A204.1 (cell line): ENCODE results near the gene ACCS.

Source experiments
- FAIRE-seq: peaks from 2 replicates; lab custom pipeline; 2012; peaks lifted over from hg19 to GRCh38; lab: Jason Lieb, UNC

The ACCS gene

GRCh38 chr11:44094260-44094868 is 28.3 kb downstream of the ACCS start:
- FAIRE-seq, result peak; percentile 73

DNA sequence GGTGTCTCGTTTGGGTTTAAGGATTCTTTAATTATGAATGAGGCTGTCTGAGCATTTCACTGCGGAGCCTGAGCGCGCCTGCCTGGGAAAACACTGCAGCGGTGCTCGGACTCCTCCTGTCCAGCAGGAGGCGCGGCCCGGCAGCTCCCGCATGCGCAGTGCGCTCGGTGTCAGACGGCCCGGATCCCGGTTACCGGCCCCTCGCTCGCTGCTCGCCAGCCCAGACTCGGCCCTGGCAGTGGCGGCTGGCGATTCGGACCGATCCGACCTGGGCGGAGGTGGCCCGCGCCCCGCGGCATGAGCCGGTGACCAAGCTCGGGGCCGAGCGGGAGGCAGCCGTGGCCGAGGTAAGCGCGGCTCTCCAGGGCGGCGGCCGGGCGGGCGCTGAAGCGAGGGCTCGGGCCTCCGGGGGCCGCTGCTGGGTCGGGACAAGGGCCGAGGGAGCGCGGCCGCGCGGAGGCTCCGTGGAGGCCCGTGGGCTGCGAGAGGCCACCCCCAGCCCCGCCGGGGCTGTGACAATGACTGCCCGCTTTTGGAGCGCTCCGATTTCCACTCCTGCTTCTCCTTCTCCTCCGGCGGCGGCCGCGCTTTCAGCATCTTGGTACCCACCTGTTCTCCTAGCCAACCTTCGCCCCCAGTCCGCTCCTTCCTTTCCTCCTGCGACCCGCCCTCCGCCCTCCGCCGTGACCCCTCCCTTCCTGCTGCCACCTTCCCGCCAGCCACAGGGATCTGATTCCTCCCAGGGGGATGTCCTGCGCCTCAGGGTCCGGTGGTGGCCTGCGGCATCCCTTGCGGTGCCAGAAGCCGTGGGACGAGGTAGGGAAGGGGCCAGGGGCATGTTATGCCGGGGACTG is 29.7 kb downstream of the ACCS start, which contains the start of gene EXT2:
EXT2 (plus strand) TSS at position 173 of the 854 bp plus-strand sequence. CDS start 12,035 bp downstream, outside the sequence.
- FAIRE-seq, result peak; percentile 21

DNA sequence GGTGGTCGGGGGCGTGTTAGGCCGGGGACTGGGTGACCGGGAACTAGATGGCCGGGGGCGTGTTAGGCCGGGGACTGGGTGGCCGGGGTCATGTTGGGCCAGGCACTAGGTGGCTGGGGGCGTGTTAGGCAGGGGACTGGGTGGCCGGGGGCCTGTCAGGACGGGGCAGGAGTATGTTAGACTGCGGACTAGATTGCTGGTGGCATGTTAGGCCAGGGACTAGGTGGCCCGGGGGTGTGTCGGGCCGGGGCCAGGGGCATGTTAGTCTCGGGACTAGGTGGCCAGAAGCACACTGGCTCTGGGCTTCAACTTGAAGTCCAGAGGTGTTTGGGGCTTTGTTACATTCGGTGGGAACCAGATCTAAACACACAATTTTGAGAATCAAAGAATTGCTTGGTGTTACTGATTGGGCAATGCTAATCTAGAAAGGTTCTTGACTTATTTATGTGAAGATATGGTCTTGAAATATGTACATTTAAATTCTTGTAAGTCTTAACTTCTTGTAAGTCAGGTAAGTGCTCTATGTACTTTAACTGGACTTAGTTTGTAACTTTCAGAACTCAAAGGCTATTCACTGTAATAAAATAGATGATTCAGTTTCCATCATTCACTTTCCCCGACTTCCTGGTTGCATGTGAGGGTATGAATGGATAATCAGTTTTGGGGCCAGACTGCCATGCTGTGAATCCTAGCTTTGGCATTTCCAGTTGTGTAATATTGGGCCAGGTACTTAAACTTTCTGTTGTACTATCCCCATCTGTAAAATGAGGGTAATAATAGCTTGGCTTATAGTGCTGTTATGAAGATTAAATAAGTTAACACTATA is 30.5 kb downstream of the ACCS start:
- no peak for FAIRE-seq

GRCh38 chr11:44097821-44098220 is 31.8 kb downstream of the ACCS start:
- FAIRE-seq, result no peak

GRCh38 chr11:44101098-44101497 is 35.0 kb downstream of the ACCS start:
- no peak for FAIRE-seq

DNA sequence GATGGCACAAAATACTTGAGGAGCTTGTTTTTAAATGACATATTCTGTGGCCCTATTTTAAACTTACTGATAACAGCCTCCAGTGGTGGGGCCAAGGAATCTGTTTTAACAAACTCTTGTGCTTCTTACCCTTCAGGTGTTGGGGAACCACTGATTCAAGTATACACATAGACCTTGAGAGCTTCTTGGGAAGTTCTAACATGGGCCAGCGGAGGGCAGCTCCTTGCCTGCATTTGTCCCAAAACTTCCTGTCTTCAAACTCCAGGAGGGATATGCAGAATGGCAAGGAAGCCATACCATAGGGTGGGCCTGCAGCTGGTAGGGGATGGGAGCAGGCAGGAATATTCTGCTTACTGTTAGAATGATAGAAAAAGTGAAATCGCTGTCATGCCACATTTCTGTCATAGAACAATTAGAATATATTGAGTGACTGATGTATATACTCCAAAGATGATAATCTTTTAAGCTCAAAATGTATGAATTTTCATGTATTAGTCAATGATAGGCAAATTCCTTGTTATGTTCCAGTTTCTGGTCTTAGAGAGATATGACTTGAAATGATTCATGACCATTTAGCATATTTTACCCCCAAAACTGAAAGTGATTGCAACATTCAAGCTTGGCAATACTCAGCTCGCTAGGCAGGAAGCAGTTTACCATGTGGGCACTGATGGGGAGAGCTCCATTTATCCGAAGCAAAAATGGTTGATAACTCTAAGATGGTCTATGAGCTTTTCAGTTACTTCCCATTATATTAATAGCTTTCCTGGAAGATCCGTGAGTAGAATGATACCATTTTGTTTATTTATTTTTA is 38.6 kb downstream of the ACCS start:
- no peak for FAIRE-seq

- FAIRE-seq, result no peak
Measured at GRCh38 chr11:44108260-44108659, 42.2 kb downstream of the ACCS start.

GRCh38 chr11:44110231-44110679 is 44.2 kb downstream of the ACCS start:
- FAIRE-seq, result peak; percentile 65

- FAIRE-seq, result no peak
Measured at GRCh38 chr11:44112091-44112821, 46.2 kb downstream of the ACCS start.

DNA sequence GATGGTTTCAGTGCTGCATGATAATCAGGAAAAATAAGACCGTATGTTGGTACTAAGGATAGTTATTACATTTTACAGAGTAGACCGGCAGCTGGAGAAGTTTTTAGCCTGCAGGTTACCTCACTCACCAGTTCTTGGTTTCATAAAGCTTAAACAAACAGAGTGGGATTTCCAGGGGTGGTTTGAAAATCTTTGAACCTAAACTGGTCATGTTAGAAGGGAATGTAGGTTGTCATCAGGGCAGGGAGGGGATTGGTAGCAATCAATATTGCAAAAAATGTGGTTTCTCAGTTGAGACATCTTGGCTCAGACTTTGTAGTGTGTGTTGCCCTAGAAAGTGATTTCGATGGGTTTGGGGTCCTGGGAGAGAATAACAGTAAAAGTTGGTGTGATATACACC is 46.9 kb downstream of the ACCS start:
- FAIRE-seq, result no peak

DNA sequence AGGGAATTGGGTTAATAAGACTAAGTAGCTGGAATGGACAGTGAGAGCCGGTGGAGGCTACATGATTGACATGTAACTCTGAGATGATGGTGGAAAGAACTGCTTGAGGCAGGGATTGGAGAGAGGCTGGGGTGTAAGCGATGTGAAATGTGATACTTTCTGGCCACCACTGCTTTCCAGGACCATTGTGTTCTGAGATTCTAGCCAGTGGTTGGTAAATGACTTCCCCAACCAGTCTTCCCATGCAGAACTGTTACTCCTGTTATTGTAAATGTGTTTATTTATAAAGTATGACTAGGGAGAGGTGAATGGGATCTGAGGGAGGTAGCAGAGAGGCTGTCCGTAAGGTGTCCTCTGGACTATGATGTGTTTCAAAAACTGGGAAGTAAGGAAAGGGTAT is 47.5 kb downstream of the ACCS start:
- FAIRE-seq, result no peak

- no peak for FAIRE-seq
Measured at GRCh38 chr11:44116234-44116830, 50.3 kb downstream of the ACCS start.

DNA sequence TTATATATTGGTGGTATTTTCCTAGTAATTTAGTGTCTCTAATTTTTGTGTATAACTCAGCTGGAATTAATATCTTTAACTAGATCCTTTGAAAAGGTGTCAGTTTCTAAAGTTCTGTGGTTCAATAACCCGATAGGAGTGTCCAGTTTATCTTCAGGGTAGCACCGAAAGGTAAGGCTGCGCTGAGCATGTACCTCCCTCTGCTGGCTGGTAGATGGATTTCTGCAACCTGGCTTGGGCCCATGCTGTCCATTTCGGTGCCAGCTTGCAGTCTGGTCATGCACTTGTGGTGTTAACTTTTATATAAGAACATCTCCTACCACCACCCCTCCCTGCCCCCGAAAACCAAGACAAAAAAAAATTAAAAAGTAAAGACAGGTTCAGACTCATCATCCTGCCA is 54.1 kb downstream of the ACCS start:
- no peak for FAIRE-seq

GRCh38 chr11:44125598-44125997 is 59.5 kb downstream of the ACCS start:
- FAIRE-seq, result no peak

DNA sequence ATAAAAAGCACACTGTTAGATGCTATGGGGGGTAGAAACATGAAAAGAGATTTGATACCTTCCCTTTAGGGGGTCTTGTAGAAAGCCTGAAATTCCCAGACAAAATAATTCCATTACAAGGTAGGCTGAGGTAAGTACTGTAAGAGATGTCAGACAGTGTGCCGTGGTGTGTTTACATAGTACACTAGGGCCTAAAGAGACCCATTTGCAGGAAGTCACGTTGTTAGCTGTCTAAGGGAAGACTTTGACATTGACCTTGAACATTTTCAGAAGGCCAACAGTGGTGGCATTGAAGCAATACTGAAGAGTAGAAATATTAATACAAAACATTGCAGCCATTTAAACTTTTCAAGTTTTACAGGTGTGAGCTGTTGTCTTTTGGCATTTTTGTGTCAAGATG is 60.2 kb downstream of the ACCS start:
- FAIRE-seq, result no peak

- FAIRE-seq, result no peak
Measured at GRCh38 chr11:44127130-44127529, 61.1 kb downstream of the ACCS start.

GRCh38 chr11:44128729-44129128 is 62.7 kb downstream of the ACCS start:
- no peak for FAIRE-seq

DNA sequence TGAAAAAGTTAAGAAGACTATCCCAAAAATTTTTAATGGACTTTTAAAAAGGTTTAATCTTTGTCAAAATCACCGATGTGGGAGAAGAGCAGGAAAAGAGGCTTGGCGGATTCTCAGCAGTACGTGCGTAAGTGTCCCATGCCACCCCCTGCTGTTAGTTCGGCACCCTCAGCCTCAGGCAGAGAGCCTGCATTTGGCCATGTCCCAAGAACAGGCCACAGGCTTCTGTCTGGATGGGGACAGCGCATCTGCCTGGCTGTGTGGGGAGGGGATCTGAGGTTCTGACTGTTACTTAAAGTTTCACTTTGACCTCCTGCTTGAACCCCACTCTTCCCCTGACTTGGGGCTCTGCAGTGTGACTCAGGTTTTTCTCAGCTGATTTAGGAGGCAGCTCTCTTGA is 64.7 kb downstream of the ACCS start:
- no peak for FAIRE-seq

- FAIRE-seq, result peak; percentile 59
Measured at GRCh38 chr11:44133335-44133946, 67.4 kb downstream of the ACCS start.
